ENCODE measurements around the gene TMCC2.

- no peak for TF ChIP-seq CTCF (IDR thresholded peaks at IDR 0.05)
- no peak for TF ChIP-seq ZFX (IDR thresholded peaks at IDR 0.05; ENCODE audit: borderline replicate concordance)
Measured at GRCh38 chr1:205274041-205274691, 46.4 kb downstream of the TMCC2 start.
